ENCODE results near the gene UBA3.

DNA sequence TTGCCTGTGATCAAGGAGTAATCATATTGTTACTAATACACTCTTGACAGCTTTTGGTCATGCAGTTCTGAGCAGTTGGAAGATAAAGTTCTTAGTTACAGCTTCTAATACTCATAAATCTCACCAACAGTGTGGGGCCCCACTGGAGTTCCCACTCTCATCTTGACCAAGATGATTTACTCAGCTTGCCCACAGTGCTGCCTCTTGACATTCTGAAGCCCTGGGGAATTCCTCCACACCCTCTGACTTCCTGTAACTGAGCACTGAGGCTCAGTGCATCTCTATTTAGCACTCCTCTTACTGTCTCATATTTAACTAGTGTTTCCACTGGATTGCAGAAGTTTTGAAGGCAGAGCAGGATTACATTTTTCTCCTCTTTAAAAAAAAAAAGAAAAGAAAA lies 2.6 kb upstream of the UBA3 start:
- TF ChIP-seq, protein P1, sequence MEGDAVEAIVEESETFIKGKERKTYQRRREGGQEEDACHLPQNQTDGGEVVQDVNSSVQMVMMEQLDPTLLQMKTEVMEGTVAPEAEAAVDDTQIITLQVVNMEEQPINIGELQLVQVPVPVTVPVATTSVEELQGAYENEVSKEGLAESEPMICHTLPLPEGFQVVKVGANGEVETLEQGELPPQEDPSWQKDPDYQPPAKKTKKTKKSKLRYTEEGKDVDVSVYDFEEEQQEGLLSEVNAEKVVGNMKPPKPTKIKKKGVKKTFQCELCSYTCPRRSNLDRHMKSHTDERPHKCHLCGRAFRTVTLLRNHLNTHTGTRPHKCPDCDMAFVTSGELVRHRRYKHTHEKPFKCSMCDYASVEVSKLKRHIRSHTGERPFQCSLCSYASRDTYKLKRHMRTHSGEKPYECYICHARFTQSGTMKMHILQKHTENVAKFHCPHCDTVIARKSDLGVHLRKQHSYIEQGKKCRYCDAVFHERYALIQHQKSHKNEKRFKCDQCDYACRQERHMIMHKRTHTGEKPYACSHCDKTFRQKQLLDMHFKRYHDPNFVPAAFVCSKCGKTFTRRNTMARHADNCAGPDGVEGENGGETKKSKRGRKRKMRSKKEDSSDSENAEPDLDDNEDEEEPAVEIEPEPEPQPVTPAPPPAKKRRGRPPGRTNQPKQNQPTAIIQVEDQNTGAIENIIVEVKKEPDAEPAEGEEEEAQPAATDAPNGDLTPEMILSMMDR (IDR thresholded peaks at IDR 0.05; ENCODE audit: low read depth, low read length, poor library complexity, severe bottlenecking) = no peak
- TF ChIP-seq EZH2phosphoT487 (IDR thresholded peaks at IDR 0.05; ENCODE audit: borderline replicate concordance, low read length) = no peak
